Keratinocyte (primary cell): Measurements from ENCODE around the gene CD69. TPM values are rescaled to one million over a fixed set of nuclear protein-coding genes. Genes with fewer than 3 reads are reported as not detected.

ENCODE experiments used
- DNase-seq: peaks from one replicate; pipeline ENCODE4 v3.0.0-alpha.2; 2011; ENCODE audit warnings: low read depth, missing footprints, low spot score
- FAIRE-seq: peaks from 2 replicates; lab custom pipeline; 2011; peaks lifted over from hg19 to GRCh38; lab: Jason Lieb, UNC
- H2AFZ ChIP-seq: 2 replicates; pipeline ENCODE4 v1.6.0; 2012; ENCODE audit warnings: low read length, control low read depth, inconsistent platforms; ENCODE audit not compliant: control insufficient read depth
- H3K27ac ChIP-seq: 2 replicates; pipeline ENCODE4 v1.5.1; 2011; ENCODE audit warnings: low read length; ENCODE audit not compliant: control insufficient read depth, insufficient read depth
- H3K27me3 ChIP-seq: 3 replicates; pipeline ENCODE4 v1.6.0; 2011; ENCODE audit warnings: low read length; ENCODE audit not compliant: control insufficient read depth, insufficient read depth; ENCODE audit errors: extremely low read depth
- H3K36me3 ChIP-seq, 2 experiments: 2 replicates in 1 of 2; 3 replicates in 1 of 2; pipeline ENCODE4 v1.5.1; 2011; ENCODE audit warnings: low read length in 2 of 2, mild to moderate bottlenecking in 1 of 2; ENCODE audit not compliant: control insufficient read depth in 2 of 2, insufficient read depth in 2 of 2; ENCODE audit errors: extremely low read depth in 1 of 2
- H3K4me1 ChIP-seq: 3 replicates; pipeline ENCODE4 v1.5.1; 2011; ENCODE audit warnings: low read length; ENCODE audit not compliant: control insufficient read depth, insufficient read depth; ENCODE audit errors: extremely low read depth
- H3K4me2 ChIP-seq: 3 replicates; pipeline ENCODE4 v1.6.0; 2011; ENCODE audit warnings: low read depth, low read length; ENCODE audit not compliant: control insufficient read depth, insufficient read depth; ENCODE audit errors: extremely low read depth
- H3K4me3 ChIP-seq, 3 experiments: fragments of 200-600 bp in 1 of 3; sonication (generic) in 1 of 3; 2 replicates in 2 of 3; 3 replicates in 1 of 3; pipeline ENCODE4 v1.5.1; 2011 to 2016; ENCODE audit warnings: low read length in 3 of 3, mild to moderate bottlenecking in 3 of 3, control low read depth in 2 of 3, inconsistent platforms in 1 of 3, low read depth in 1 of 3, mixed read lengths in 1 of 3, mixed run types in 1 of 3, moderate library complexity in 1 of 3; ENCODE audit not compliant: control insufficient read depth in 2 of 3, insufficient read depth in 2 of 3; ENCODE audit errors: extremely low read depth in 1 of 3
- H3K79me2 ChIP-seq: 2 replicates; pipeline ENCODE4 v1.6.0; 2012; ENCODE audit warnings: low read length; ENCODE audit not compliant: control insufficient read depth, insufficient read depth
- H3K9ac ChIP-seq: 3 replicates; pipeline ENCODE4 v1.6.0; 2011; ENCODE audit warnings: low read length; ENCODE audit not compliant: control insufficient read depth, insufficient read depth; ENCODE audit errors: extremely low read depth
- H3K9me1 ChIP-seq: 3 replicates; pipeline ENCODE4 v1.6.0; 2011; ENCODE audit warnings: low read length; ENCODE audit not compliant: control insufficient read depth, insufficient read depth; ENCODE audit errors: extremely low read depth
- H3K9me3 ChIP-seq: 2 replicates; pipeline ENCODE4 v1.5.1; 2012; ENCODE audit warnings: low read depth, low read length; ENCODE audit not compliant: control insufficient read depth
- H4K20me1 ChIP-seq: 3 replicates; pipeline ENCODE4 v1.6.0; 2011; ENCODE audit warnings: low read length; ENCODE audit not compliant: control insufficient read depth, insufficient read depth; ENCODE audit errors: extremely low read depth
- CTCF ChIP-seq, 3 experiments: IDR thresholded peaks in 1 of 3; conservative IDR thresholded peaks in 1 of 3; optimal IDR thresholded peaks in 1 of 3; 2 replicates in 2 of 3; 3 replicates in 1 of 3; pipeline versions ENCODE3 to v1.5.1; 2011; ENCODE audit warnings: low read length in 3 of 3, mild to moderate bottlenecking in 3 of 3, moderate library complexity in 2 of 3, control low read depth in 1 of 3, inconsistent platforms in 1 of 3; ENCODE audit not compliant: insufficient read depth in 2 of 3; ENCODE audit errors: extremely low read depth in 1 of 3
- EZH2 ChIP-seq: IDR thresholded peaks from one replicate; pipeline ENCODE4 v1.6.1; 2012; ENCODE audit warnings: inconsistent platforms, mild to moderate bottlenecking, low read length, moderate library complexity
- dilution Hi-C: fragments of 300-500 bp; cut with MboI; formaldehyde crosslinking; loops from one replicate; pipeline ENCODE4 v1.7.0; 2020; ENCODE audit warnings: low sequenced_read_pairs; ENCODE audit not compliant: extremely low pct_ligation_motif_present
- polyA plus RNA-seq, 5 experiments: library from polyadenylated mRNA; depleted of rRNA in 3 of 5; stranded (reverse) in 3 of 5; stranded (forward) in 1 of 5; unstranded in 1 of 5; fragments of >200 nt; gene quantifications; 1 replicate in 1 of 5; 2 replicates in 3 of 5; 3 replicates in 1 of 5; pipeline versions ENCODE4 v1.2.1 to v1.2.3, GENCODE V29; 2011 to 2012; ENCODE audit warnings: missing spikeins in 2 of 5, low read depth in 1 of 5, low replicate concordance in 1 of 5

The CD69 gene
- polyA plus RNA-seq, 1 donor (not counting 4 experiments of a cell fraction or from before 2014, with no cell fraction given): not detected

GRCh38 chr12:9754099-9754927, 6.4 kb downstream of the CD69 start:
- Histone ChIP-seq H3K4me1 (no peaks in the 10 kb centered on the region), H3K4me3 (no peak overlapping the region), H3K9ac (no peak overlapping the region), H3K27ac (no peak overlapping the region), H2AFZ (no peak overlapping the region), H3K36me3 (no peaks in the 10 kb centered on the region), H3K9me3 (no peaks in the 10 kb centered on the region), H4K20me1 (no peaks in the 10 kb centered on the region), H3K79me2 (no peaks in the 10 kb centered on the region), H3K4me2 (no peak overlapping the region), H3K9me1 (no peaks in the 10 kb centered on the region), H3K27me3 (no peaks in the 10 kb centered on the region)
- no peak for DNase-seq
- dilution Hi-C loops: no loop called here
- TF ChIP-seq EZH2 (no peak), CTCF (optimal IDR thresholded peaks at IDR 0.05 in 1 of 3, IDR thresholded peaks at IDR 0.05 in 1 of 3, conservative IDR thresholded peaks at IDR 0.05 in 1 of 3; ENCODE audit: extremely low read depth in 1 of 3, insufficient read depth in 2 of 3, low read length in 3 of 3) (no peak)
- FAIRE-seq: no peak

- Histone ChIP-seq H3K9ac (no peak overlapping the region), H3K27me3 (no peaks in the 10 kb centered on the region), H3K79me2 (no peaks in the 10 kb centered on the region), H2AFZ (no peak overlapping the region), H3K4me3 (no peak overlapping the region), H3K36me3 (no peaks in the 10 kb centered on the region), H3K9me1 (no peaks in the 10 kb centered on the region), H3K4me2 (no peak overlapping the region), H4K20me1 (no peaks in the 10 kb centered on the region), H3K4me1 (no peaks in the 10 kb centered on the region), H3K9me3 (no peaks in the 10 kb centered on the region), H3K27ac (no peak overlapping the region)
- no peak for FAIRE-seq
- dilution Hi-C loops: no loop called here
- DNase-seq: no peak
- TF ChIP-seq EZH2 (no peak), CTCF (optimal IDR thresholded peaks at IDR 0.05 in 1 of 3, IDR thresholded peaks at IDR 0.05 in 1 of 3, conservative IDR thresholded peaks at IDR 0.05 in 1 of 3; ENCODE audit: extremely low read depth in 1 of 3, insufficient read depth in 2 of 3, low read length in 3 of 3) (no peak)
Measured at GRCh38 chr12:9753498-9753897, 7.2 kb downstream of the CD69 start.
